ENCODE data around the gene LYRM4.

Gene LYRM4

GRCh38 chr6:5184878-5185277, 75.9 kb downstream of the LYRM4 start:
- ATAC-seq (ENCODE audit: low read depth) = no peak
- TF ChIP-seq CTCF (IDR thresholded peaks at IDR 0.05; ENCODE audit: poor library complexity, severe bottlenecking) = no peak

GRCh38 chr6:5184218-5184617, 76.5 kb downstream of the LYRM4 start:
- no peak overlapping the region for H3K27ac ChIP-seq (ENCODE audit: poor library complexity, severe bottlenecking)
- no peak overlapping the region for H3K4me3 ChIP-seq (ENCODE audit: severe bottlenecking)
- no peaks in the 10 kb centered on the region for H3K9me3 ChIP-seq (ENCODE audit: severe bottlenecking)
- no peaks in the 10 kb centered on the region for H3K27me3 ChIP-seq (ENCODE audit: insufficient read depth, poor library complexity, severe bottlenecking)
- no peaks in the 10 kb centered on the region for H3K36me3 ChIP-seq (ENCODE audit: low read depth)
- no peaks in the 10 kb centered on the region for H3K4me1 ChIP-seq (ENCODE audit: insufficient read depth, poor library complexity, severe bottlenecking)
- peak; percentile 18 for TF ChIP-seq CTCF (IDR thresholded peaks at IDR 0.05; ENCODE audit: poor library complexity, severe bottlenecking)
- no peak for DNase-seq (ENCODE audit: low spot score)
- ATAC-seq (ENCODE audit: low read depth) = no peak

More at GRCh38 chr6:5184878-5185277, 75.9 kb downstream of the LYRM4 start:
- no peak overlapping the region for H3K27ac ChIP-seq (ENCODE audit: poor library complexity, severe bottlenecking)
- no peaks in the 10 kb centered on the region for H3K9me3 ChIP-seq (ENCODE audit: severe bottlenecking)
- no peak for DNase-seq (ENCODE audit: low spot score)
- H3K4me1 ChIP-seq (ENCODE audit: insufficient read depth, poor library complexity, severe bottlenecking) = no peaks in the 10 kb centered on the region
- H3K4me3 ChIP-seq (ENCODE audit: severe bottlenecking) = no peak overlapping the region
- no peaks in the 10 kb centered on the region for H3K36me3 ChIP-seq (ENCODE audit: low read depth)
- H3K27me3 ChIP-seq (ENCODE audit: insufficient read depth, poor library complexity, severe bottlenecking) = no peaks in the 10 kb centered on the region

GRCh38 chr6:5181510-5182317, 79.0 kb downstream of the LYRM4 start:
- ATAC-seq (ENCODE audit: low read depth) = no peak
- H3K27ac ChIP-seq (ENCODE audit: poor library complexity, severe bottlenecking) = no peak overlapping the region
- H3K9me3 ChIP-seq (ENCODE audit: severe bottlenecking) = no peaks in the 10 kb centered on the region
- no peak for DNase-seq (ENCODE audit: low spot score)
- no peak for TF ChIP-seq CTCF (IDR thresholded peaks at IDR 0.05; ENCODE audit: poor library complexity, severe bottlenecking)
- no peaks in the 10 kb centered on the region for H3K27me3 ChIP-seq (ENCODE audit: insufficient read depth, poor library complexity, severe bottlenecking)
- H3K4me1 ChIP-seq (ENCODE audit: insufficient read depth, poor library complexity, severe bottlenecking) = no peaks in the 10 kb centered on the region
- no peak overlapping the region for H3K4me3 ChIP-seq (ENCODE audit: severe bottlenecking)
- H3K36me3 ChIP-seq (ENCODE audit: low read depth) = no peaks in the 10 kb centered on the region

- Histone ChIP-seq H3K9me3 (ENCODE audit: severe bottlenecking) (no peaks in the 10 kb centered on the region), H3K27me3 (ENCODE audit: insufficient read depth, poor library complexity, severe bottlenecking) (no peaks in the 10 kb centered on the region), H3K36me3 (ENCODE audit: low read depth) (no peaks in the 10 kb centered on the region), H3K4me3 (ENCODE audit: severe bottlenecking) (no peak overlapping the region), H3K27ac (ENCODE audit: poor library complexity, severe bottlenecking) (no peak overlapping the region), H3K4me1 (ENCODE audit: insufficient read depth, poor library complexity, severe bottlenecking) (no peaks in the 10 kb centered on the region)
- ATAC-seq (ENCODE audit: low read depth) (no peak), DNase-seq (ENCODE audit: low spot score) (no peak)
- TF ChIP-seq CTCF (IDR thresholded peaks at IDR 0.05; ENCODE audit: poor library complexity, severe bottlenecking) = no peak
Measured at GRCh38 chr6:5180636-5181035, 80.1 kb downstream of the LYRM4 start.

GRCh38 chr6:5179917-5180316, 80.8 kb downstream of the LYRM4 start:
- DNase-seq (ENCODE audit: low spot score) (no peak), ATAC-seq (ENCODE audit: low read depth) (no peak)
- no peaks in the 10 kb centered on the region for H3K27me3 ChIP-seq (ENCODE audit: insufficient read depth, poor library complexity, severe bottlenecking)
- H3K4me3 ChIP-seq (ENCODE audit: severe bottlenecking) = no peak overlapping the region
- no peak overlapping the region for H3K27ac ChIP-seq (ENCODE audit: poor library complexity, severe bottlenecking)
- H3K4me1 ChIP-seq (ENCODE audit: insufficient read depth, poor library complexity, severe bottlenecking) = no peaks in the 10 kb centered on the region
- H3K9me3 ChIP-seq (ENCODE audit: severe bottlenecking) = no peaks in the 10 kb centered on the region
- no peaks in the 10 kb centered on the region for H3K36me3 ChIP-seq (ENCODE audit: low read depth)
- TF ChIP-seq CTCF (IDR thresholded peaks at IDR 0.05; ENCODE audit: poor library complexity, severe bottlenecking) = no peak

Data from RWPE2 (cell line).